Subcutaneous adipose tissue (tissue), 4 donors: Measurements from ENCODE around the gene ERC2. TPM values are rescaled to one million over a fixed set of nuclear protein-coding genes. Genes with fewer than 3 reads are reported as not detected.

Experiments used
- total RNA-seq, 4 donors: library from RNA; depleted of rRNA; stranded (reverse); fragments of >200 nt; gene quantifications; one replicate each; pipeline ENCODE4 v1.1.0, GENCODE V29; 2016
- TF ChIP-seq, protein P1 (sequence below): fragments of 450-650 bp; IDR thresholded peaks from one replicate; pipeline ENCODE4 v1.5.1; 2016; ENCODE audit warnings: low read depth, mild to moderate bottlenecking, control low read depth, antibody characterized with exemption, moderate library complexity

ERC2 gene
- total RNA-seq, 4 donors from 2014 or later, result 1.1 TPM; not detected in 3

DNA sequence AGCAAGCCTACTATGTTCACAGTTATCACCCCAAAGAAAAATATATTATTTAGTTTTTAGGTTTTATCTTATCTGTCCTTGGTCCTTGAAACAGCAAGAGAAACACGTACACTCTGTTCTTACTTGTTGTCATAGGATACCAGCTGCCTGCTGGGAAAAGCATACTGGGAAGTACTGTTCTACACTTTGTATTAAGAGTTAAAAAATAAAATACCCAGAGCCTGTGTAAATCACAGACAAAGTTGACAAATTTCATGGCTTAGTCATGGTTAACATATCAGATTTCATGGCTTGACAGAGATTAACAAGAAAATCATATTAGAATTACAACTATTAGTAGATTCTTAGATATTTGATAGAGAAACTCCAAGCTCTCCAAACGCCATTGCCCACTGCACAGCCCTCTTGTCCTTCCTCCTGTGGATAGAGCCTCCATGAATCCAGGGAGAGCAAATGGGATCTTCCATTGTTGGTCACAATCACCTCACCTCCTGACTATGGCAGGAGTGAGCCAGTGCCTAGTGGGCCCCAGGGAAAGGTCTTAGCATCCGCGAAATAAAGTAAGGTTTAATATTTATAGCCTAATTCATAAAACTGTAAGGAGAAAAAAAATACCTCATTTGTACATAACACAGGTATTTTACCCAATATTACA lies 853.1 kb downstream of the ERC2 start:
- TF ChIP-seq, protein P1, sequence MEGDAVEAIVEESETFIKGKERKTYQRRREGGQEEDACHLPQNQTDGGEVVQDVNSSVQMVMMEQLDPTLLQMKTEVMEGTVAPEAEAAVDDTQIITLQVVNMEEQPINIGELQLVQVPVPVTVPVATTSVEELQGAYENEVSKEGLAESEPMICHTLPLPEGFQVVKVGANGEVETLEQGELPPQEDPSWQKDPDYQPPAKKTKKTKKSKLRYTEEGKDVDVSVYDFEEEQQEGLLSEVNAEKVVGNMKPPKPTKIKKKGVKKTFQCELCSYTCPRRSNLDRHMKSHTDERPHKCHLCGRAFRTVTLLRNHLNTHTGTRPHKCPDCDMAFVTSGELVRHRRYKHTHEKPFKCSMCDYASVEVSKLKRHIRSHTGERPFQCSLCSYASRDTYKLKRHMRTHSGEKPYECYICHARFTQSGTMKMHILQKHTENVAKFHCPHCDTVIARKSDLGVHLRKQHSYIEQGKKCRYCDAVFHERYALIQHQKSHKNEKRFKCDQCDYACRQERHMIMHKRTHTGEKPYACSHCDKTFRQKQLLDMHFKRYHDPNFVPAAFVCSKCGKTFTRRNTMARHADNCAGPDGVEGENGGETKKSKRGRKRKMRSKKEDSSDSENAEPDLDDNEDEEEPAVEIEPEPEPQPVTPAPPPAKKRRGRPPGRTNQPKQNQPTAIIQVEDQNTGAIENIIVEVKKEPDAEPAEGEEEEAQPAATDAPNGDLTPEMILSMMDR, result no peak

DNA sequence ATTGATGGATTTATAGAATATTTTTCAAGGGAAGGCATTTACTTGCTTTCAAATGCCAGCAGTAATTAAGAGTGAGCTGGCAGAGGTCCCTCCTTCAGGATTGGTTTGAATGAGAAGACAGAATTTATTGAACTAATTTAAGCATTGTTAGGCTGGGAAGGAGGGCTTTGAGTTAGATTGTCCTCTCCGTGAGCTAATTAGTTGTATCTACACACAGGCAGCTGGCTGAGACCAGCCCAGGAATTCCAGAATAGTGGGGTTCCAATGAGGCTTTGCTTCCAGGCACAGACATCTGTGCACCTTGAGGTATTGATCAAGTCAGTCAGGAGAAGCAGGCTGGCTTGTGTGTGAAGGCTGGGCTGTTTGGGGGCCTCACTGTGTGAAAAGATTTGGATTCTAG lies 857.1 kb downstream of the ERC2 start:
- TF ChIP-seq, protein P1, result no peak

GRCh38 chr3:55609230-55609827 lies 858.9 kb downstream of the ERC2 start:
- TF ChIP-seq, protein P1, result no peak

- TF ChIP-seq, protein P1, result no peak
Observed at GRCh38 chr3:55608301-55608937, 859.8 kb downstream of the ERC2 start.

GRCh38 chr3:55607844-55608243 lies 860.4 kb downstream of the ERC2 start:
- TF ChIP-seq, protein P1, result no peak

GRCh38 chr3:55607175-55607574 lies 861.1 kb downstream of the ERC2 start:
- TF ChIP-seq, protein P1, result no peak

DNA sequence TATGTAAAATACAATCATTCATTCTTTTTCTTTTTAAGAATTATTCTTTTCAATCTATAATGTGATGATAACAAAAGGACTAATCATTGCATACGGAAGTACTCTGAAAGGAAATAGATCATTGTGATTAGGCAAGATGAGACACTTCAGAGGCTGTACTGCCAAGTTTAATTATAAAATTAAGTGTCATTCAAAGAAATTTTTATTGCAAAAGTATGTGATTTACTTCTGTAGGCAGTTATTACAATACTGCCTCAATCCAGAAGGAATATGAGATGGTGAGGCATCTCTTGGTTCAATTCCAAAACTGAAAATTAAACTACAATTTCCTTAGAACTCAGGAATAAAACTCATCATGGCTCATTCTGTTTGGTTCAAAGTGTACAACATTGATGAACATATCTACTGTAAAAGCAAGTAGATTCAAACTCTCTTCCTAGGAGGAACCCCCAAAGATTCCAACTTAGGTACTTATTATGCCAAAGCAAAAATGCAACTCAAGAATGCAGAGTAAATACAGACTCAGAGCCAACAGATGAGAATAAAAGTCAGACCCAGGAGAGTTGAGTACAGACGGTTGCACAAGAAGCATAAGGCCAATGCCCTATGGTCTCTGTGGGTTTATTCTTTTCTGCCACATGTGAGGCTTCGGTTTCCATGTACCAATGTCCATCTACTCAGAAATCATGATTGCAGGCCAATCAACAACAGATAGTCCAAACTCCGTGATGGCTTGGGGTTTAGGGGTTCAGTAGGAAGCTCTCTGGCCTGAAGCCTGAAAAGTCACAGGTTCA lies 862.6 kb downstream of the ERC2 start:
- TF ChIP-seq, protein P1, result no peak
